Vagina (tissue), 2 donors: Measurements from ENCODE around the gene LGR4.
A peak's percentile ranks its signal among the peaks of the same experiment; 100 is the strongest.

Experiments used
- CTCF ChIP-seq, 3 experiments: fragments of 450-650 bp in 2 of 3; fragments of 200-600 bp in 1 of 3; sonication (generic) in 1 of 3; IDR thresholded peaks; one replicate each; pipeline ENCODE4 v1.5.1; 2017 to 2019; ENCODE audit warnings: antibody characterized with exemption in 3 of 3, mild to moderate bottlenecking in 2 of 3, moderate library complexity in 2 of 3
- POLR2AphosphoS5 ChIP-seq, 2 donors: sonication (generic); formaldehyde crosslinking; IDR thresholded peaks; one replicate each; pipeline ENCODE4 v1.9.0; 2017; ENCODE audit warnings: antibody characterized with exemption in 2 of 2, mild to moderate bottlenecking in 2 of 2, low read depth in 1 of 2; ENCODE audit not compliant: insufficient read depth in 1 of 2

DNA sequence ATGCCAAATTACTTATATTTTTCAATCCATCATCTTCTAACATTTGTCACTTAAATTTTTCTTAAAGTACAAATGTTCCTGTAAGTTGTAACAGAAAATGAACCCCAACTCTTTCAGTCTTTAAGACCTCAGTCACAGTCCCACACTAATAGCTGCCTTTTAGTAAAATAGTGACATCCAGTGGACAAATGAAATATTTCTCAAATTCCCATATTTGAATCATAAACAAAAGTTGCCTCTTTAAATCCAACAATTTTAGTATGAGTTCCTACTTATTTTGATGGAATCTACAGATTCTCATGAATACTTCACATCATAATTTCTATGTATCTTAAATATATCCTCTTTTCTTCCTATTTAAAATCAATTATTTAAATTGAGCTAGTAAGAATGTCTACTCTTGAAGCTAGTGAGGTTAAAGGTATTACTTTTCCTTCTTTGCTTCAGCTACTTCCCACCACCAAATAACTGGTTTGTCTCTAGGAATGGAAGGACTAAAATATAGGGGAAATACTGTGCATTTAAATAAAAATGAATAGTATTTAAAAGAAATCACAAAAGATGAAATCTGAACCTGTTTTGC, 24.8 kb upstream of the LGR4 start:
- TF ChIP-seq CTCF (IDR thresholded peaks at IDR 0.05) (peak in 2 of 3 experiments; percentile 14 to 24), POLR2AphosphoS5 (IDR thresholded peaks at IDR 0.05; ENCODE audit: insufficient read depth in 1 of 2, low read depth in 1 of 2) (no peak)
